CD4-positive, alpha-beta memory T cell (primary cell): ENCODE measurements around the gene TNFRSF11A. TPM values are rescaled to one million over a fixed set of nuclear protein-coding genes. Genes with fewer than 3 reads are reported as not detected.

Source experiments
- CTCF ChIA-PET: fragments of 350-600 bp; sonication (Branson Sonifier 250); formaldehyde crosslinking; loops from one replicate; lab custom pipeline; 2021; ENCODE audit warnings: inconsistent platforms; ENCODE audit not compliant: partially characterized antibody; lab: Charles Lee
- POLR2A ChIA-PET: fragments of 350-600 bp; sonication (Branson Sonifier 250); formaldehyde crosslinking; loops from one replicate; lab custom pipeline; 2021; ENCODE audit not compliant: partially characterized antibody; lab: Charles Lee
- DNase-seq, 5 donors: peaks; one replicate each; pipeline versions ENCODE4 v3.0.0 to v3.0.0-alpha.2; 2020 to 2022; ENCODE audit warnings: mixed read lengths in 1 of 5
- H3K27ac ChIP-seq: one replicate; pipeline ENCODE4 v1.7.0; 2013; ENCODE audit warnings: low read depth, low read length
- H3K27me3 ChIP-seq: 2 replicates; pipeline ENCODE4 v1.7.0; 2013; ENCODE audit warnings: mild to moderate bottlenecking, low read length, moderate library complexity; ENCODE audit not compliant: insufficient read depth
- H3K36me3 ChIP-seq: 2 replicates; pipeline ENCODE4 v1.7.0; 2013; ENCODE audit warnings: mild to moderate bottlenecking, low read length, moderate library complexity; ENCODE audit not compliant: insufficient read depth
- H3K4me1 ChIP-seq: 2 replicates; pipeline ENCODE4 v1.7.0; 2013; ENCODE audit warnings: mild to moderate bottlenecking, low read length, moderate library complexity; ENCODE audit not compliant: insufficient read depth
- H3K4me3 ChIP-seq, 2 donors: one replicate each; pipeline ENCODE4 v1.7.0; 2013; ENCODE audit warnings: low read length in 2 of 2, mild to moderate bottlenecking in 1 of 2
- H3K9me3 ChIP-seq, 2 donors: one replicate each; pipeline ENCODE4 v1.7.0; 2013; ENCODE audit warnings: low read length in 2 of 2, control low read depth in 1 of 2; ENCODE audit not compliant: control insufficient read depth in 1 of 2
- H3K27ac Mint-ChIP-seq, 7 donors: one replicate each; pipeline ENCODE4 v1.8.0; 2020 to 2021; ENCODE audit warnings: mixed read lengths in 7 of 7, mild to moderate bottlenecking in 6 of 7, inconsistent platforms in 3 of 7, moderate library complexity in 3 of 7
- H3K27me3 Mint-ChIP-seq, 2 donors: one replicate each; pipeline ENCODE4 v1.8.0; 2020 to 2021; ENCODE audit warnings: mixed read lengths in 2 of 2
- H3K36me3 Mint-ChIP-seq, 2 donors: one replicate each; pipeline ENCODE4 v1.8.0; 2020 to 2021; ENCODE audit warnings: mixed read lengths in 2 of 2, inconsistent platforms in 1 of 2, mild to moderate bottlenecking in 1 of 2
- H3K4me1 Mint-ChIP-seq, 4 donors: one replicate each; pipeline ENCODE4 v1.8.0; 2020 to 2021; ENCODE audit warnings: mixed read lengths in 4 of 4, mild to moderate bottlenecking in 1 of 4
- H3K4me3 Mint-ChIP-seq, 8 donors: one replicate each; pipeline ENCODE4 v1.8.0; 2020 to 2021; ENCODE audit warnings: mixed read lengths in 8 of 8, mild to moderate bottlenecking in 7 of 8, moderate library complexity in 6 of 8, inconsistent platforms in 3 of 8
- H3K9me3 Mint-ChIP-seq, 8 donors: one replicate each; pipeline ENCODE4 v1.8.0; 2020 to 2021; ENCODE audit warnings: mixed read lengths in 8 of 8, mild to moderate bottlenecking in 5 of 8, inconsistent platforms in 3 of 8, moderate library complexity in 1 of 8
- intact Hi-C: fragments of 100-400 bp; cut with micrococcal nuclease; formaldehyde crosslinking; loops from one replicate; pipeline ENCODE4 v1.15.1; 2023
- polyA plus RNA-seq, 2 donors: library from polyadenylated mRNA; unstranded; fragments of 300-500 nt; fragmentation: Illumina TruSeq; gene quantifications; one replicate each; pipeline ENCODE4 v1.2.3, GENCODE V29; 2021
- total RNA-seq, 2 experiments: library from RNA; stranded (reverse); gene quantifications; one replicate each; pipeline ENCODE4 v1.2.3, GENCODE V29; 2021

TNFRSF11A gene
- total and polyA plus RNA-seq, 4 experiments from 2014 or later = 0.49 to 6.5 (median 1.3) TPM

DNA sequence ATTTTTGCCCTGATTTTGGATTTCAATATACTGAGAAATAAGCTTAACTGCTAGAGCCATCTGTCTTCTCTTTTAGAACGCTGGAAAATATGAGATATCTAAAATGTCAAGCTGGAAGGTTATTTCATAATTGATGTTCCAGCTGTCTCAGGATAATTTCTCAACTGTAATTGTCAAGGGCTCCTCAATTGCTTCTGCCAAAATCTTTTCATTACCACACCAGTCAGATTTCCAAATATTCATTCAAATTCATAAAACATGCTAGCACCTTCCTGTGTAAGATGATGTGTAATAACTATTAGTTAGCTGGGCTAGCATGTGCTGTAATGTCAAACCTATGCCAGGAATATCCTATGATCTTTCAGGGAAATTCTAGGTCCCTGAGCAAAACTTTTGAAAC, 88.1 kb downstream of the TNFRSF11A start:
- peaks cover 13 to 28% of the 10 kb centered on the region in 2 donors for H3K27me3 Mint-ChIP-seq
- H3K27ac ChIP-seq = no peak overlapping the region
- no peaks in the 10 kb centered on the region for H3K27me3 ChIP-seq
- H3K9me3 Mint-ChIP-seq = peaks cover 0 to 19% (median 12%) of the 10 kb centered on the region in 8 donors
- no peaks in the 10 kb centered on the region for H3K4me1 ChIP-seq
- no peak overlapping the region for H3K4me3 ChIP-seq
- intact Hi-C loops = no loop called here
- H3K9me3 ChIP-seq = no peaks in the 10 kb centered on the region
- ChIA-PET POLR2A (no interaction called here), CTCF (interaction anchor here (1.6 kb wide), 1 partner anchor 172 kb away, joined by 4 read pairs; no protein-coding TSS in a partner anchor)
- no peaks in the 10 kb centered on the region for H3K36me3 ChIP-seq
- peaks cover 1 to 3% (median 2%) of the 10 kb centered on the region in 4 donors for H3K4me1 Mint-ChIP-seq
- DNase-seq = no peak
- H3K36me3 Mint-ChIP-seq = no peaks in the 10 kb centered on the region
- no peak overlapping the region for H3K4me3 Mint-ChIP-seq
- H3K27ac Mint-ChIP-seq = no peak overlapping the region

DNA sequence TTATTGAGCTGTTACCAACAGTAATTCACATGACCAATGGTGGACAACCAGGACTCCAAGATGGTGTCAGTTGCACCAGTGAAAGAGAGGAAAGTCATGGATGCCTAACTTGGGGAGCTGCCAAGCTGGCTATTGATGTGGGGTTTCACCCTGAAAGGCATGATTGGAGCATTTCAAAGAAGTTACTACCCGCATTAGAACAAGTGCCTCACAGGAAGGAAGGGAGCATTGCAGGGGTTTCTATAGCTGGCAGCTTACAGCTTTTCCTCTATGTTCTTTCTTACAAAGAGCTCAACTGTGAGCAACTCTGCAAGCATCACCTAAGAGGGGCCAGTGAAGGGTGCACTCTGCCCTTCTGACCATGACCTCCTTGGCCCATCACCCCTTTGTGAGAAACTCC, 93.1 kb downstream of the TNFRSF11A start:
- intact Hi-C loops = no loop called here
- Mint-ChIP-seq H3K27ac (peak overlapping the region in 1 of 7 donors; percentile 31), H3K27me3 (peaks cover 9 to 14% of the 10 kb centered on the region in 2 donors), H3K36me3 (no peaks in the 10 kb centered on the region), H3K9me3 (no peaks in the 10 kb centered on the region), H3K4me1 (peaks cover 15 to 35% (median 26%) of the 10 kb centered on the region in 4 donors), H3K4me3 (peak overlapping the region in 1 of 8 donors; percentile 33)
- no peak overlapping the region for H3K4me3 ChIP-seq
- peaks cover 17% of the 10 kb centered on the region for H3K4me1 ChIP-seq
- DNase-seq = peak in 1 of 5 donors; percentile 5
- ChIA-PET POLR2A (interaction anchor here (2.1 kb wide), 1 partner anchor 105 kb away, joined by 8 read pairs; the partner anchor contains the start of gene ZCCHC2), CTCF (interaction anchor here (0.7 to 1.4 kb wide), 3 partner anchors 8 to 168 kb away, joined by 3 to 5 read pairs (median 4); no protein-coding TSS in a partner anchor)
- H3K27ac ChIP-seq = no peak overlapping the region
- no peaks in the 10 kb centered on the region for H3K36me3 ChIP-seq
- H3K9me3 ChIP-seq = no peaks in the 10 kb centered on the region
- no peaks in the 10 kb centered on the region for H3K27me3 ChIP-seq

DNA sequence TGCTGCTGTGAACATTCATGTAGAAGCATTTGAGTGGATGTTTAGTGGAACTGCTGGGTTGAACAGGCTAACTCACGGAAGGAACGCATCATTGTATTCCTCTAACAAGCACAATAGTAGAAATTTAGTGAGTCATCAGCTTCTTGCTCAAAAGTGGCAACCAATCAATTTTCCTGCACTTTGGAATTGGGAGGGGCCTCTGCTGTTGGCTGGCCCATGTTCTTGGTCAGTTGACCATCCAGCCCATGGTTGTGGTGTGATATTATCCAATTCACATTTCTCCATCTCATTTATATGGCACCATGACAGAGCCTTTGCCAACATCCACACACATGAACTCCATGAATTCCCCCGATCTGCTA, 95.0 kb downstream of the TNFRSF11A start:
- intact Hi-C loops = loop anchor here (1.0 to 2.0 kb wide), 2 partner anchors 233 to 295 kb away; partner anchors contain the start of genes PHLPP1, PIGN and RELCH
- Mint-ChIP-seq H3K27ac (peak overlapping the region; percentile 77 to 96 (median 93)), H3K9me3 (no peaks in the 10 kb centered on the region), H3K4me3 (peak overlapping the region; percentile 75 to 91 (median 85)), H3K36me3 (no peaks in the 10 kb centered on the region), H3K27me3 (peaks cover 4 to 5% of the 10 kb centered on the region in 2 donors), H3K4me1 (peaks cover 15 to 35% (median 26%) of the 10 kb centered on the region in 4 donors)
- ChIA-PET POLR2A (interaction anchor here (0.6 to 2.9 kb wide), 12 partner anchors 12 to 1002 kb away, joined by 3 to 21 read pairs (median 6); partner anchors contain the start of genes PIGN, RELCH and VPS4B), CTCF (interaction anchor here (0.9 to 2.6 kb wide), 11 partner anchors 9 to 295 kb away, joined by 3 to 10 read pairs (median 5); partner anchors contain the start of genes PHLPP1, PIGN, RELCH and ZCCHC2)
- no peaks in the 10 kb centered on the region for H3K27me3 ChIP-seq
- peak overlapping the region in 1 of 2 donors; percentile 21 for H3K4me3 ChIP-seq
- peak overlapping the region; percentile 42 for H3K27ac ChIP-seq
- H3K36me3 ChIP-seq = no peaks in the 10 kb centered on the region
- H3K4me1 ChIP-seq = peaks cover 17% of the 10 kb centered on the region
- no peaks in the 10 kb centered on the region for H3K9me3 ChIP-seq
- DNase-seq = no peak

DNA sequence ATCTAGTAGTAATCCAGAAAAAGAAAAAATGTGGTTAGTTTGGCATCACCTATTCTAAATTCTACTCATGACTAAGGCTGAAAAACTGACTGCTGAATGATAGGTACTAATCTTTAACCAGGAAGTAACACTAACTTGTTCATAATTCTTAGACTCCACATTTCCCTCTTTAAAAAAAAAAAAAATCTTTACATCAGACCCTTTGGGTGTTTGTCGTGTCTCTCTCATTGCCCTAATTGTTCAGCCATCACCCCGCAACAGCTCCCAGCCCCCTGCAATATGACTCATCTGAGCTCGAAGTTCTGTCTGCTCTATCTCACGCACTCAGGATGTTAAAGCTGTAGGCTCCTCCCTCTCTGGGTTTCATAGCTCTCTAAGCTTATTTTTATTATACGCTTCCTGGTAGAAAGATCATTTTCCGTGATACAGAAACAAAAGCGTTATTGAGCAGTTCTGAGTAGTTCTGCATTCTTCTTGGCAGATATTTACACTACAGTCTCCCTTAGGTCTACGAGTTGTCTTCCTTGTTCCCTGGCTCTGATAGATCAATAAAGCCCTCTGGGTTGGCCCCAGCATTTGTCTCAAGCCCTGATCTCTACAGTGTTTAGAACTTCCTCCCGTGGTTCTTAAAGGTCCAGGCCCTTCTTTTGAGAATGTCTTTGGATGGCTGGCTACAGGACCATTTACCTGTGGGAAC, 95.6 kb downstream of the TNFRSF11A start:
- Mint-ChIP-seq H3K9me3 (no peaks in the 10 kb centered on the region), H3K27ac (peak overlapping the region; percentile 77 to 96 (median 93)), H3K27me3 (peaks cover under 1% of the 10 kb centered on the region in 2 donors), H3K4me1 (peaks cover 17 to 38% (median 29%) of the 10 kb centered on the region in 4 donors), H3K4me3 (peak overlapping the region; percentile 75 to 91 (median 85)), H3K36me3 (no peaks in the 10 kb centered on the region)
- ChIA-PET CTCF (interaction anchor here (0.7 to 2.6 kb wide), 19 partner anchors 8 to 294 kb away, joined by 3 to 10 read pairs (median 4); partner anchors contain the start of genes PHLPP1, PIGN, RELCH and ZCCHC2), POLR2A (interaction anchor here (0.6 to 2.9 kb wide), 13 partner anchors 12 to 1001 kb away, joined by 3 to 21 read pairs (median 5); partner anchors contain the start of genes PIGN, RELCH and VPS4B)
- Histone ChIP-seq H3K36me3 (no peaks in the 10 kb centered on the region), H3K27ac (peak overlapping the region; percentile 42), H3K27me3 (no peaks in the 10 kb centered on the region), H3K4me1 (peaks cover 17% of the 10 kb centered on the region), H3K9me3 (no peaks in the 10 kb centered on the region), H3K4me3 (peak overlapping the region; percentile 21)
- peak; percentile 60 to 92 (median 65) for DNase-seq
- intact Hi-C loops = loop anchor here (1.0 to 2.0 kb wide), 2 partner anchors 233 to 294 kb away; partner anchors contain the start of genes PHLPP1, PIGN and RELCH

DNA sequence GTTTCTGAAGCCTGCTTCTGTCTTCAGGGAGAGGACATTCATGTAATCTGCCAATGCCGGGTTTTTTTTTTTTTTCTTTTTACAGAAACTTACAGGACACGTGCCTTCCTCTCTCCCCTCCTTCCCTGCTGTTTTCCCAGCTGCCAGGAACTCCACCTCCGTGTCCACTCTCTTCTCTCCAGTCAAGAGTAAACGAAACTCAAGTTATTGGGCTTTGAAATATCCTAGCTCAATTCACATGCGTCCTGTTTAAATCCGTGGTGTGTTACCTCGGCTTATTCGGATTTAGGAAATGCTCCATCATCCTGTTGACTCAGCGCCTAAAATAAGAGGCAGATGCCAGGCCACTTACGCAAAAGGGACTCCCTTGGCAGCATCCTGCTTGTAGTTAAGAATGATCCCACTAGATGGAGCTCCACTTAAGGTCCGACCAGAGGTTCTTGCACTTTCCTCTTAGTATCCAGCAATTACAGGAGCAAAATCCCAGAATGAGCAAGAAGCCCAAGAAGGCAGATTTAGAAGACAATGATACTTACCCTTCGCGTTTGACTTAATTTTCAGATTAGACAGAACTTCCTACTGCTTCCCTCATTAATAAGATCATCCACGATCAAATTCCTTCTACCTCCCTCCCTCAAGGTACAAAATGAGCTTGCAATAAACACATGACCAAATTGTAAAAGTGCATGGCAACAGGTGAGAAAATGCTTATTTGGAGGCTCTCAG, 100.5 kb downstream of the TNFRSF11A start:
- no peaks in the 10 kb centered on the region for H3K36me3 Mint-ChIP-seq
- H3K4me3 ChIP-seq = no peak overlapping the region
- H3K27ac Mint-ChIP-seq = peak overlapping the region in 4 of 7 donors; percentile 19 to 66 (median 52)
- no peaks in the 10 kb centered on the region for H3K9me3 ChIP-seq
- intact Hi-C loops = loop anchor here (1.0 to 5.0 kb wide), 2 partner anchors 142 to 159 kb away; no protein-coding TSS in a partner anchor
- ChIA-PET CTCF (interaction anchor here (0.6 to 2.1 kb wide), 33 partner anchors 9 to 491 kb away, joined by 3 to 19 read pairs (median 4); partner anchors contain the start of genes PIGN and RELCH), POLR2A (interaction anchor here (0.9 to 2.2 kb wide), 5 partner anchors 96 to 158 kb away, joined by 3 to 9 read pairs (median 3); partner anchors contain the start of gene ZCCHC2)
- no peak overlapping the region for H3K27ac ChIP-seq
- H3K4me3 Mint-ChIP-seq = peak overlapping the region in 1 of 8 donors; percentile 18
- H3K4me1 Mint-ChIP-seq = peaks cover 13 to 16% (median 16%) of the 10 kb centered on the region in 4 donors
- DNase-seq = peak; percentile 50 to 63 (median 61)
- peaks cover 8% of the 10 kb centered on the region for H3K4me1 ChIP-seq
- H3K36me3 ChIP-seq = no peaks in the 10 kb centered on the region
- H3K27me3 ChIP-seq = no peaks in the 10 kb centered on the region
- H3K9me3 Mint-ChIP-seq = peaks cover 0 to 8% (median 3%) of the 10 kb centered on the region in 8 donors
- peaks cover 0 to 3% of the 10 kb centered on the region in 2 donors for H3K27me3 Mint-ChIP-seq

DNA sequence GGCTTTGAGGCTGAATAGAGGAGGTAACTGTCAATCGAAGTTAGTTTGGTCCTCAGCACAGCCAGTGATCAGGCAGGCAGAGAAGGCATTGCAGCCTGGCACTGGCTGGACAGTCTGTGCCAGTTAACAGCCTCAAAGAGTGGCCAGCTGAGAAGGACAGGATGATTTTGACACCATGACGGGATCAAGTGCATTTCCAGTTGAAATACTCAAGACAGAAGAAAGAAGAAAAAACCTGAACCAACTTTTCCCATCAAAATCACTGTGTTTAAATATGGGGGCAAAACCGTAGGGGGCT, 101.0 kb downstream of the TNFRSF11A start:
- Histone ChIP-seq H3K36me3 (no peaks in the 10 kb centered on the region), H3K4me3 (no peak overlapping the region), H3K27me3 (no peaks in the 10 kb centered on the region), H3K4me1 (peaks cover 3% of the 10 kb centered on the region), H3K27ac (no peak overlapping the region), H3K9me3 (no peaks in the 10 kb centered on the region)
- POLR2A ChIA-PET = interaction anchor here (0.9 to 2.2 kb wide), 5 partner anchors 96 to 158 kb away, joined by 3 to 9 read pairs (median 3); partner anchors contain the start of gene ZCCHC2
- CTCF ChIA-PET = interaction anchor here (0.7 to 2.1 kb wide), 31 partner anchors 10 to 291 kb away, joined by 3 to 19 read pairs (median 4); partner anchors contain the start of genes PIGN and RELCH
- H3K36me3 Mint-ChIP-seq = no peaks in the 10 kb centered on the region
- peaks cover 10 to 11% (median 11%) of the 10 kb centered on the region in 4 donors for H3K4me1 Mint-ChIP-seq
- no peak overlapping the region for H3K27ac Mint-ChIP-seq
- no peak overlapping the region for H3K4me3 Mint-ChIP-seq
- peaks cover 0 to 3% of the 10 kb centered on the region in 2 donors for H3K27me3 Mint-ChIP-seq
- peaks cover 0 to 8% (median 3%) of the 10 kb centered on the region in 8 donors for H3K9me3 Mint-ChIP-seq
- intact Hi-C loops = loop anchor here (5.0 kb wide), 1 partner anchor 141 kb away; no protein-coding TSS in a partner anchor
- DNase-seq = no peak
